ENCODE measurements around the gene FRG2C.
"Not testable (repeated sequence)": the region's sequence is repeated elsewhere in the genome, so short reads cannot be mapped to it uniquely, and the experiment has no call there.

DNA sequence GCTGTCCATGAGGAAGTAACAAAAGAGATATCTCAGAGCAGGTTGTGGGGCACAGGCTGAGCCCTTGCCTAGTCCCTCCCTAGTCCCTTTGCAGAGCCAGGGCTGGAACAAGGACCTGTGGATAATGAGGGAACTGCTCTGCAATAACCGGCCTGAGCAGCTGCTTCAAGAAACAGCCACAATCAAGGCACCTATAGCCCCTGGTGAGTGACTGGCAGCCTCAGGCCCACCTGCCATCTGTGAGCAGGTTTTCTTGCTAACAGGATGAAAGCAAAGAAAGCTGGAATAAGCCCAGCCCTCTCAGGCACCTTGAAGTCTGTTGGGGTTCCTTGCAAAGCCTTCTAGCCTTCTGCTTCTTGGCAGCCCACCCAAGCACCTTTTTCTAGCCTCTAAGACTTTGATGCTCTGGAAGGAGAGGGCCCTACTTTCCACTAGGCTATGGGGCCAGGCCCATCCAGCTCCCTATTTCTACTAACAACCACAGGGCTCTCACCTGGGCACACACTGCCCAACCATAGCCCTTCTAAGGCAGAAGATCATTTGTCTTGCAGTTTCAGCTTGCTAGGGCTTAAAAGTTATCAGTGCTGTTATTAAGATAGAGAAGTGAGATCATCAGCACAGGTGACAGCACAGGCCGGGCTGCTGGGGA lies 33.1 kb upstream of the FRG2C start:
- not testable (repeated sequence) for TF ChIP-seq EZH2 (IDR thresholded peaks at IDR 0.05; ENCODE audit: borderline replicate concordance, low read depth, low read length, poor library complexity, severe bottlenecking)
- TF ChIP-seq, protein P1, sequence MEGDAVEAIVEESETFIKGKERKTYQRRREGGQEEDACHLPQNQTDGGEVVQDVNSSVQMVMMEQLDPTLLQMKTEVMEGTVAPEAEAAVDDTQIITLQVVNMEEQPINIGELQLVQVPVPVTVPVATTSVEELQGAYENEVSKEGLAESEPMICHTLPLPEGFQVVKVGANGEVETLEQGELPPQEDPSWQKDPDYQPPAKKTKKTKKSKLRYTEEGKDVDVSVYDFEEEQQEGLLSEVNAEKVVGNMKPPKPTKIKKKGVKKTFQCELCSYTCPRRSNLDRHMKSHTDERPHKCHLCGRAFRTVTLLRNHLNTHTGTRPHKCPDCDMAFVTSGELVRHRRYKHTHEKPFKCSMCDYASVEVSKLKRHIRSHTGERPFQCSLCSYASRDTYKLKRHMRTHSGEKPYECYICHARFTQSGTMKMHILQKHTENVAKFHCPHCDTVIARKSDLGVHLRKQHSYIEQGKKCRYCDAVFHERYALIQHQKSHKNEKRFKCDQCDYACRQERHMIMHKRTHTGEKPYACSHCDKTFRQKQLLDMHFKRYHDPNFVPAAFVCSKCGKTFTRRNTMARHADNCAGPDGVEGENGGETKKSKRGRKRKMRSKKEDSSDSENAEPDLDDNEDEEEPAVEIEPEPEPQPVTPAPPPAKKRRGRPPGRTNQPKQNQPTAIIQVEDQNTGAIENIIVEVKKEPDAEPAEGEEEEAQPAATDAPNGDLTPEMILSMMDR (conservative IDR thresholded peaks at IDR 0.05; ENCODE audit: low read depth, low read length): not testable (repeated sequence)

All from A673 (cell line).